ENCODE results near the gene PEX19.

The PEX19 gene

DNA sequence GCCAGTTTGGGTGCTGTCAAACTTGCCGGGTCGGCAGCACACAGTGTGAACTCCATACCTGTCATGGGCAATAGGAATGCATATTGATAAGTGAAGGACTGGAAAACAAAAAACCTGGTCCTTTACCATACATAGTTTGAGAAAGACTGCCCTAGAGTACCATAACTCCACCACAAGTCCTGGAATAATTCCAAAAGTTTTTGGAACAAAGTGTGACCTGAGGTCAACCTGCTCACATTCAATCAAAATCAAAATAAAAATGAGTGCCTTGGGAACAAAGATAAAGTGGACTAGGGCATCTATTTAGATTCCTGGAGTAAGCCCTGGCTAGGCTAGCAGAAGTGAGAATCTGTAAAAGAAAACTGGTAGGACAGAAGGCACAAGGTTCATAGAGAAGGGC, 7.6 kb downstream of the PEX19 start:
- DNase-seq = no peak

DNA sequence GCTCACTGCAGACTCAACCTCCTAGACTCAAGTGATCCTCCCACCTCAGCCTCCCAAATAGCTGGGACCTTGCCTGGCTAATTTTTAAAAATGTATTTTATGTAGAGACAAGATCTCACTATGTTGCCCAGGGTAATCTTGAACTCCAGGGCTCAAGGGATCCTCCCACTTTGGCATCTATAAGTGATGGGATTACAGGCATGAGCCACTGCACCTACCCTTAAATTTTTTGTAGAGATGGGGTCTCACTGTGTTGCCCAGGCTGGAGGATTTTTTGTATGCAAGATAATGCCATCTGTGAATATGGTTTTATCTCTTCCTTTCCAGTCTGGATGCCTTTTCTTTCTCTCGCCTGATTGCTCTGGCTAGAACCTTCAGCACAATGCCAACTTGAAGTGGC, 13.9 kb downstream of the PEX19 start:
- DNase-seq = no peak

DNA sequence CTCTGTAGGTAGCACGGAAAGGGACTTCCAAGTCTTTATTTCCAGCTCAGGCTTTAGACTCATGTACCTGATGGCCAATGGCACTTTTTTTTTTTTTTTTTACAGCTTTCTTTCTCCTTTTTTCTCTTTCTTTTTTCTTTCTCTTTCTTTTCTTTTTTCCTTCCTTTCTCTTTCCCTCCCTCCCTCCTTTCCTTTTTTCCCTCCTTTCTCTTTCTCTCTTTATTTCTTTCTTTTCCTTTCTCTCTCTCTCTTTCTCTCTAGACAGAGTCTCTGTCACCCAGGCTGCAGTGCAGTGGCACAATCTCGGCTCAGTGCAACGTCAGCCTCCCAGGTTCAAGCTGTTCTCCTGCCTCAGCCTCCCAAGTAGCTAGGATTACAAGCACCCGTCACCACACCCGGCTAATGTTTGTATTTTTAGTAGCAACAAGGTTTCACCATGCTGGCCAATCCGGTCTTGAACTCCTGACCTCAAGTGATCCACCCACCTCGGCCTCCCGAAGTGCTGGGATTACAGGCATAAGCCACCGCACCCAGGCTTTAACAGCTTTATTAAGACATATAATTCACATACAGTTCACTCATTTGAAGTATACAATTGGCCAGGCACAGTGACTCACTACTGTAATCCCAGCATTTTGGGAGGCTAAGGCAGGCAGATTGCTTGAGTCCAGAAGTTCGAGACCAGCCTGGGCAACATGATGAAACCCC, 17.5 kb downstream of the PEX19 start:
- DNase-seq = no peak

DNA sequence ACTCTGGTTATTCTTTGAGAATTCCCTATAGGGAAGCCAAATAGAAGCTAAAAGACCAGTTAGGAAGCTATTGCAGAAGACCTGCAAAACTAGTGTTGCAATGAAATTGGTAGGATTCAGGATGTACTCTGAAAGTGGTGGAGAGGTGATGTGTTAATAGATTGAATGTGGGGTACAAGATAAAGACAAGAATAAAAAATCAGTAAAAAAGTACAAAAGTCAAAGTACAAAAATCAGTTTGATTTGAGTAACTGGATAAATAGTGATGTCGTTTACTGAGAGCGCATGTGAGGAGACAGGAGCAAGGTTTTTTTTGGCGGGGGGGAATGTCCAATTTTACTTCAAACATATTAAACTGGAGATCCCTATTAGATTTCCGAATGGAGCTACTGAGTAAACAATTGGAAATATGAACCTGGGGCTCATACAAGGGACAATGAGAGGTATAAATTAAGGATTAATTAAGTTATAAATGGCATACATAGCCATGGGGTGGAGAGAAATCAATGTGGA, 20.1 kb downstream of the PEX19 start:
- DNase-seq = no peak

DNA sequence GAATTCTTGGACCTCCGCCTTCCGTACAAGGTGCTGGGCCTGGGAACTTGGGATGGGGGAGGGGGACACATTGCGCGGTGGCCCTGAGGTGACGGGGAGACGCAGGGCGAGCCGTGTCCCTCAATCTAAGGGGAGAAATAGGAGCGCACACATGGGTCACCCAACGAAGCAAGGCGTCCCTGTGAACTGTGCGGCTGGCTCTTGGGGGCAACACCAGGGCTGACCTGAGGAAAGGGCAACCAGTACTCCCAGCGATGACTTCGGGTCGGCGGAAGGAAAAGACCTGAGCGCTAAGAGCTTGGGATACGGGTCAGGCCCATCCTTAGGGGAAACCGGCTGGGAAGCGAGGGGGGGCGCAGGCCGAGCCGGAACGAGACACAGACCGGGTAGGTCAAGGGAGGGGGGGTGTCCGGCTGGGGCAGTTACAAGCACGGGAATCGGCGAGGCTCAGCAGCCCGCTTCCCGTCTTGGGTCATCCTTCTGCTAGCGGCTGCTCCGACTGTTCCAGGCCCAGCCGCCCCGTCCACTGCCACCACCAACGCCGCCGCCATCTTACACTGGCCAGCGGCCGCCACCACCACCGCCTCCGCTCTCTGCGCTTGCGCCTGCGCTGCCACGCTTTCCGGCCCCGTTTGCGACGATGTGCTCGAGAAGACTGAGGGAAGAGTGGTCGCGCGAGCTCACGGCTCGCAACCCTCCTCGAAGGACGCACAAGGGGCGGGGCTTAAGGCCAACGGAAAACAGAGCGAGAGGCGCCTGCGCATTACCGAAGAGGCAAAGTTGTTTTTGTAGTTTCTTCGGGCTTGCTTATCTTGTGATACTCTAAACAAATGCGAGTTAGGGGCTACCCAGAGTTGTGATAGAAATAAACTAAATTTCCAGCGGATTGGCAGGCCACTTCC, 22.8 kb downstream of the PEX19 start, which contains the start of gene DCAF8:
DCAF8 (minus strand) TSS at position 657 of the 902 bp plus-strand sequence. CDS start 18,541 bp downstream, outside the sequence.
- DNase-seq = peak; percentile 99

DNA sequence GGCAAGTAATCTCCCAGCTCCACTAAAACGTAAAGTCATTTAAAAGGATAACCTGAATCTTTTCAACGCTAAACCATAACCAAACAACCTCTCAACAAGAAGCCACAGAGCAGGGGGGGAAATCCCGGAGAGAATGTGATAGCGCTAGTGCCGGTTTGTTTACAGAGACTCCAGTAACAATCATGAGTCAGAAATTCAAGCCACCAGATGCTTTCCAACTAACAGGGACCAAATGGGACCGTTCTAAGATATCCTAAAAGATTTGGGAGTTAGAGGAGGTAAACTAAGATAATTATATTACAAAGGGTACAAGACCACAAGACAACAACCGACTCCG, 23.4 kb downstream of the PEX19 start:
- peak; percentile 72 for DNase-seq

DNA sequence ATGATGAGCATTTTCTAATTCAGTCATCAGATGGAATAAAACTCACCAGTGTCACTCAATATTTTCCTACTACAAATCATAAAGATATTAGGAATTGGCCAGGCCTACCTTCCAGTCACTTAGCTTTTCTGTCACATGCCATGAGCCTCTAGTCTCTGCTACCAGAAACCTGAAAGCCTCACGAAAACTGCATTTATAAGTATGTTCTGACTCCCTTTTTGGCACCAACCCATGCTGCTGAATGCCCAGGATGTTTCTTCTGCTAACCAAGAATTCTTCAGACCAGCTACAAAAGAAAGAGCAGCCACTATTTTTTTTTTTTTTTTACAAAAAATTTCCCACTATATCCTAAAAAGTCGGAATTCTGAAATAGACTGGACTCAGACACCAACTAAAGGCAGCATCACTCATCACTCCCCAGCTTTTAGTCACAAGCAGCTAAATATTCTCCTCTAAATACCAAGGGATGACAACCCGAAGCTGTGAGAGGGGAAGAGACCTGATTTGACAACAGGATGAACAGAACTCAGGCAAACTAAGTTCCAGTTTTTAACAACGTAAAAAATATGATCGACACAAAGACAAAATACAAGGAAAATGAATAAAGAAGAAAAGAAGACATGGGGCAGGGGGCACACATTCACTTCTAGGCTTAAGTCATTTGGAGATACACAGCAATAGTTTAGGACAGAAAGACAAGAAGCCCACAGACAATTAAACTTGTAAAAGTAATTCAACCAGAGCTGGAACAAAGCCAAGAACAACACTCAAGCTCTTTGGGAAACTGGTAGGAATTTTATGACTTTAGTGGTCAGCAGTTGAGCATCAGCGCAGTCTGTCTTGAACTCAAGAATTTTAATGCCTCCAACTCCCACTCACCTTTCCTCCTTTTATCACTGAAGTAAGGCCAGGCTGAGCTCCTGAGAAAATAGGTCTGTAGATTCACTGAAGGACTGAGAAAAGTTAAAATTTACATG, 24.2 kb downstream of the PEX19 start:
- no peak for DNase-seq

DNA sequence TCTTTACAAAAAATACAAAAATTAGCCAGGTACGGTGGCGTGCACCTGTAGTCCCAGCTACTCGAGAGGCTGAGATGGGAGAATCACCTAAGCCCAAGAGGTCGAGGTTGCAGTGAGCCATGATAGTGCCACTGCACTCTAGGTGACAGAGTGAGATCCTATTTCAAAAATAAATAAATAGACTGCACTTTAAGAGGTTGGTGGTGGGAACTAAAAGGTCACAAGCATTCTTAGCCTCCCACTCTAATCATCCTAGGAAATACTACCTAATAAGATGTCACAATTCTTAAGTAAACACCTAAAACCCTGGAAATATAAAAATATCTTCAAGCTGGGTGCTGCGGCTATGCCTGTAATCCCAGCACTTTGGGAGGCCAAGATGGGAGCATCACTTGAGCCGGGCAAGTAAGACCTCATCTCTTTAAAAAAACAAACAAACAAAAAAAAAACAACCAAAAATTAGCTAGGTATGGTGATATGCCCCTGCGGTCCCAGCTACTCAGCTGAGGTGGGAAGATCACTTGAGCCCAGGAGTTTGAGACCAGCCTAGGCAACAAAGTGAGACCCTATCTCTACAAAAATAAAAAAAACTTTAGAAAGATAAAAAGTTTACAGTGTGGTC, 26.6 kb downstream of the PEX19 start:
- no peak for DNase-seq

DNA sequence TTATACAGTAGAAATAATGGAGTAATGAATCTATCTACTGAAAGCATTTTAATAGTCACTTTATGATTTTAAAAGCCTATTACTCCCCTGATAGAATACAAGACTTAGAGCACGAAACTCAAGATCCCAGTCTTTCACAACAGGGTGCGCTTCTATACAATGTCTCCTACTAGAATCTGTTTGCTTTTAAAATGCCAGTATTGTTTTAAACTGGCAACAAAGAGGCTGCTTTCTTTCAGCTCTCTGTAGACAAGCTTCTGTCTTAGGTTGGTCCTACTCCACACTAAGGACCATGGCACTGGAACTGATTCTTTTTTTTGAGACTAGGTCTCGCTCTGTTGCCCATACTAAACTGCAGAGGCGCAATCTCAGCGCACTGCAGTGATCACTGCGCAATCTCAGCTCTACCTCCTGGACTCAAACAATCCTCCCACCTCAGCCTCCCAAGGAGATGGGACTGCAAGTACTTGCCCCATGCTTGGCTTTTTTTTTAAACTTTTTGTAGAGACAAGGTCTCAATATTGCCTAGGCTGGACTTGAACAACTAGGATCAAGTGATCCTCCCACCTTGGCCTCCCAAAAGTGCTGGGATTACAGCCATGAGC, 27.4 kb downstream of the PEX19 start:
- no peak for DNase-seq

DNA sequence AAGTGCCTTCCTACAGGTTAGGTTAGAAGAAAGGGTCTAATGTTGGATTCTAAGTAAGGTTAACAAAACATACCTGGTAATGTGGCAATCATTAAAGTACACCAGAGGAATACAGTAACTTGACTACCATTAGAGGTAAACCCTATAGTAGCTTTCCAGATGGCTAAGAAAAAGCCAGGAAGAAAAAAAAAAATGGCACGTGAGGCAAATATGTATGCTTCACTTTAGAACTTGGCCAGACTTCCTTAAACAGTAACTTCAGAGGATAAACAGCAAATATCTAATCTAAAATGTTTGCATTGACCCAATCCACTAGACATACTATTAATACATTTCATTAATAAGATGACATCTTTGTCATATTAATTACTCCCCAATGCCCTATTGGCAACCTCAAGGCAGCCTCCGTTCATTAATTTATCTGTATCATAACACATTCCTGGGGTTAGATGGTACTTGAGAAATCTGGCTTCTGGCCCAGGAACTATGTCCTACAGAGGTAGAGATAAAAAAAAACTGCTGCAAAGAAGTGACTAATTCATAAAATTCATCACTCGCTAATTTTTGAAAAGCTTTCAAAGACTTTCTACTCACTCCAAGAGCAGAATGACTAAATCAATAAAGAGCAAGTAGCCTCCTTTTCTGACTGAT, 28.4 kb downstream of the PEX19 start:
- no peak for DNase-seq

DNA sequence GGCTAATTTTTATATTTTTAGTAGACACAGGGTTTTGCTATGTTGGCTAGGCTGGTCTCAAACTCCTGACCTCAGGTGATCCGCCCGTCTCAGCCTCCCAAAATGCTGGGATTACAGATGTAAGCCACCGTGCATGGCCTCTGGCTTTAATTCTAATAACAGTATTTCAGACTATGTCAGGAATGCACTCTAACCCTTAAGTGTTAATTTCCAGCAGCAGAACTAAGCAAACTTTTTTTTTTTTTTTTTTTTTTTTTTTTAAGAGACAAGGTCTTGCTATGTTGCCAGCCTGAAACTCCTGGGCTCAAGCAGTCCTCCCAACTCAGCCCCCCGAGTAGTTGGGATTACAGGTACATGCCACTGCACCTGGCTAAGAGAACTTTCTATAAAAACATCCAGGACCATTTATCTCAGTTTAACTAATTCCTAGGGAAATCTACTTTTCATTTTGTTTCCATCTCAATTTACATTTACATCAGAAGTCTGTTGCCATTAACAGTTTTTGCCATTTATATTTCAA, 29.1 kb downstream of the PEX19 start:
- no peak for DNase-seq

DNA sequence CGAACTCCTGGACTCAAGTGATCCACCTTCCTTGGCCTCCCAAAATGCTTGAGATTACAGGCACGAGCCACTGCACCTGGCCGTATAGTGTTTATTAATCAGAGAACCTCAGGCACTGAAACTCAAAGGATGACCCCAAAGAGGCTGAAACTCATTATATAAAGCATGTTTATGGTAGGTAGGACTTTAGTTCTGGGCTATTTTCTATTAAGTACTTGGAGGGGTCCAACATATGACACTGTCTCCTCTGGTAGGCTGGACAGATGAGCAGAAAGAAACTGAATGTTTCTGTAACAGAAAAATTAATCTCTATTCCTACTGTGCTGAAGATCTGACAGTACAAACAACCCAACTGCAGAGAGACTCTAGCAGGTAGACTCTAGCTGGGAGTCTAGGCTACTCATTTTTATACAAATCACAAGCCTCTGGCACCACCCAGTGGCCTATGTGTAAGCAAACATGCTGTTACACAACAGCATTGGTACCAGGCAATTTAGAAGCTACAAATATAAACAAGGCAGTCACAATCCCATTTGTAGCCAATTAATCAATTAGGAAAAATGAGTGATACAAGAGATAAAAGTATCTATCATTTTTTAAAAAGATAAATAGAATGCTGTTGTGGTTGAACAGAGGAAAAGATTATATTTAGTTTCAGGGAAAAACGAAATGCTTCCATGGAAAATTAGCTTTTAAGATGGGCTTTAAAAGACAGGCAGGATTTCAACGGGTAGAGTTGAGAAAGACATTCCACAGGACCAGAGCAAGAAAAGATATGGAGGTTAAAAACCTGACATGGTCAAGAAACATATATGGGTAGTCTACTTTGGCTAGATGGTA, 33.0 kb downstream of the PEX19 start:
- DNase-seq = peak; percentile 66

DNA sequence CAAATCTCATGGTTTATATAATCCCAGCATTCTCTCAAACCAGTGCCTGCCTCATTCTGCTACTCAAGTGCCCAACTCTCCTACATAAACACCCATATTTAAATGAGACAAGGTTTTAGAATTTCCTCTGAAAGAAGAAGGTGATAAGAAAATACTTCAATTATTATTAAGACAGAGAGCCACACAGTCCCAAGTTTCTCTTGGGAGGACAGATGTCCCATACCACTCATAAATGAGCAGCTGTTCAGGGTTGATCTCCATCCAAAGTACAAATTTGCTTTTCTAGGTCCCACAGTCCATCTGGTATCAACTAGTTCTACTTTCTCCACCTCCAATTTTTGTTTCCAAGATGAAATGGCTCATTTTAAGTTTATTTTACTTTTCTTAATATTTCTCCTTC, 33.9 kb downstream of the PEX19 start:
- no peak for DNase-seq

DNA sequence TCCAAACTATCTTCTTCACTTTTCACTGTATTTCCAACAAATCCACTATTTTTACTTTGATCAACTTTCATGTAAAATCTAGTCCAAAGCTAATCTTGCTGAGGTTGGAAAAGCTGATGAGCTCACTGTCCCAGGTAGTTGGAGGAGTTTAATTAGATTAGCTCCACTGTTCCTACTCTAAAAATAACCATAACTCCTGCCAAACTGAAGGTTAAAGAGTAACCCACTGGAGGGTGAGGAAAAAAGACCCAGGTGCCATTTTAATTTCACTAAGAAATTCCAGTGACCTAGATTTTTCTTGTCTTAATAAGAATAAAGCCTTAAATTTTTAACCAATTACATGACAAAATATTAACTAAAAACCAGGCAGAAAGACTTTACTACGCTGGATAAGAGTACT, 37.9 kb downstream of the PEX19 start:
- DNase-seq = no peak

DNA sequence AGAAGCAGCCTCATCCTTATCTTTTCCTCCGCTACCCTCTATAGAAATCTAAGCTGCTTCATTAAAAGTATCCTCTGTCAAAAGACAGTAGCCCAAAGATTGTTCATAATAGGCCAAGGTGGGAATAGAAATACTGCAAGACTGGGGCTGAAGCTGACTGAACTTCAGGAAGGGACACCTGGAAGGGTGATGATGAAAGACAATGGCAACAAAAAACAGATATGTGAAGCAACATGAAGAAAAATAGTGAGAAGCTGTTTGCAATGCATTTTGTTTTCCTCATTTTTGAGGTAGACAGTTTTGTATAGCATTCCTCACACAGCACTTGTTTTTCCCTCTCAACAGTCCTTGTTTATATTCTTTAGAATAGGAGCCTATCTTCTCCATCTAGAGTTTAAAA, 39.5 kb downstream of the PEX19 start:
- no peak for DNase-seq

DNA sequence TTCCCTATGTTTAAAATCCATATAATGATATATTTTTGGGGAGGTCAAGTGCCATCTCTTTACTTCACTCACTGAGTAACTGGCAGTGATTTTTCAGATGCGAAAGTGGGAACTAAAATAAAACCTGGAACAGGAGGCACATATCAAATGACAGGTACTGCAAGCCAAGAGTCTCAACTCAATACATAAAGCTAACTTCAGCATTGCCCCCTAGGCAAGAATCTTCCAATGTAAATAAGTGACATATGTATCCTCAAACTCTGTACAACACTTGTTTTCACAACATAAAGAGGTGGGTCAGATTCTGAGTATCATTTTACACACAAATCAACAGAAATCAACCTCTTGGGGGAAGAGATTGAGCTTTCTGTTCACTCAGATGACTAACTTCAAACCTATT, 40.7 kb downstream of the PEX19 start:
- no peak for DNase-seq

DNA sequence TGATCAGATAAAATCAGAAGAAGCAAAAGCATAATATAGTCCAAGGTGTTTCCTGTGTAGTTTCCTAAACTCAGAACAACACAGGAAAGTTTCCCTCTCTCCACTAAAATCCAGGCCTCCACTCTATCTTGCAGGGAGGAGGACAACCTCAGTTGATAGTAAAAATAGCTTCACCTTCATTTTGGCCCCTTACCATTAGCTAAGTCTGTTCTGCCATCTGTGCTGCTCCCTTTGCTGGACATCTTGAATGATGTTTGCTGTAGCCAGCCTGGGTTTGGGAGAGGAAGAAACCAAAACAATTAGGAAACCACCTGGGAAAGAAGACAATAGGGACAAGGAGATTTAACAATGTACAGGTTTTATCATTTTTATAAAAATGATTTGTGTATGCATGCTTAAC, 41.2 kb downstream of the PEX19 start:
- no peak for DNase-seq

DNA sequence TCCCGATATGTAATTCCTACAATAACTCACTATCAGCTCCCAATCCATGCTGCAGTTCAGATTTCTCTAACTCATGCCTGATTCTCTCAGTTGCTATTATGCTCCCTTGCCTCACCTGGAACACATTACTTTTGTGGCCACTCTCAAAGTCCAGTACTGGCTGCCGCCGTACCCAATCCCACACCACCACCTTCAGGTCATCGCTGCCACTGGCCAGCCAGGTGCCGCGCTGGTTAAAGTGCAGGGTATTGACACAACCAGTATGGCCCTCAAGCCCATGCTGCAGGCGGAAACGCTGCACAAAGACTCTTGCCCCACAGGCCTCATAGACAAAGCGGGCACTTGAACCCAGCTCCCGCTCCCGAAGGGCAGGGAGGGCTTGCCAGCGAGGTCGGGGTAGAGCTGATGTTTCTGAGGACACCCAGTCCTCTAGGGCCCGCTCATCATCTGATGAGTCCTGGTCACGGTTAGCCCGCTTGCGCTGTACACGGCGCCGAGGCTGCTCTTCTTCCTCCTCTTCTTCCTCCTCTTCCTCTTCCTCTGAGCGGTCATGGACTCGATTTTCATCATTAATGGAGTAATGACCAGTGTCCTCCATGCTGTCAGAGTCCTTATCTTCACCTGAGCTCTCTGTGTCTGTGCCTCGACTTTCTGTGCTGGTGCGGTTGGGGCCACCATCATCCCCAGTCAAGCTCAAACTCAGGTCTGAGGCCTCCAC, 45.2 kb downstream of the PEX19 start:
- no peak for DNase-seq

DNA sequence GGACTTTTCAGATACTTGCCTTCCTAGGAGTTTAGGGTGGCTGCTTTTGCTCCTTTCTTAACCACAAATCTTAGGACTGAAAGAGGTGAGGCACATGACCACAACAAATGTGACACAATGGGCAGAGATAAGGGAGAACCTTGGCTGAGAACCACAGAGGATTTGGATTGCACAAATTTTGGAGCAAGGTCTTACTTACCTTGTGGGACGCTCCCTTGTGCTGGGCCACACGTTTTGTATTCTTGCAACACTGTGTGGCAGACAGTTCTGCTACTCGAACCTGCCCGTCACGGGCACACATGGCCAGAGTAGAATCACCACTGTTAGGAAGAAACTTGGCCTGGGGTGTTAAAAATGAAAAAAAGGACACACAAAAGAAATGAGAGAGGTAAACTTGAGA, 46.5 kb downstream of the PEX19 start:
- no peak for DNase-seq

DNA sequence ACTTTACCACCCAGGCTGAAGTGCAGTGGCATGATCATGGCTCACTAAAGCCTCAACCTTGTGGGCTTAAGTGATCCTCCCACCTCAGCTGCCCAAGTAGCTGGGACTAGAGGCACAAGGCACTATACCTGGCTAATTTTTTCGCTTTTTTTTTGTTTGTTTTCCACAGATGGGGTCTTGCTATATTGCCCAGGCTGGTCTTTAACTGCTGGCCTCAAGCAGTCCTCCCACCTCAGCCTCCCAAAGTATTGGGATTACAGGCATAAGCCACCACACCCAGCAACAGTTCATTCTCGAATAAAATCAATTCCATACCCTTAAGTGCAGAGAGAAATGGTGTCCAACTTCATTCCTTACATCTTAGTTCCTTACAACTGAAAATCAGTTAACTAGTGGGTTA, 47.4 kb downstream of the PEX19 start:
- no peak for DNase-seq
